Epithelial cell of proximal tubule (primary cell): ENCODE results near the gene ECSCR. TPM values are rescaled to one million over a fixed set of nuclear protein-coding genes. Genes with fewer than 3 reads are reported as not detected.
"Not testable (repeated sequence)": the region's sequence is repeated elsewhere in the genome, so short reads cannot be mapped to it uniquely, and the experiment has no call there.

Experiments used
- DNase-seq: peaks from one replicate; pipeline ENCODE4 v3.0.0-alpha.2; 2011; ENCODE audit warnings: low read depth
- H3K4me3 ChIP-seq: 2 replicates; pipeline ENCODE4 v1.5.1; 2011; ENCODE audit warnings: low read depth, mild to moderate bottlenecking, low read length
- CTCF ChIP-seq: conservative IDR thresholded peaks from 2 replicates; pipeline ENCODE4 v1.5.1; 2012; ENCODE audit warnings: low read depth, mild to moderate bottlenecking, low read length
- total RNA-seq: library from RNA; depleted of rRNA; stranded (reverse); fragments of >200 nt; gene quantifications from 2 replicates; pipeline ENCODE4 v1.2.3, GENCODE V29; 2015

The ECSCR gene
- total RNA-seq, 1 donor from 2014 or later = 0.12 TPM

- no peak for DNase-seq
- no peak for TF ChIP-seq CTCF
- no peak overlapping the region for H3K4me3 ChIP-seq
These were observed 47.2 kb downstream of the ECSCR start for GRCh38 chr5:139415221-139415861.

DNA sequence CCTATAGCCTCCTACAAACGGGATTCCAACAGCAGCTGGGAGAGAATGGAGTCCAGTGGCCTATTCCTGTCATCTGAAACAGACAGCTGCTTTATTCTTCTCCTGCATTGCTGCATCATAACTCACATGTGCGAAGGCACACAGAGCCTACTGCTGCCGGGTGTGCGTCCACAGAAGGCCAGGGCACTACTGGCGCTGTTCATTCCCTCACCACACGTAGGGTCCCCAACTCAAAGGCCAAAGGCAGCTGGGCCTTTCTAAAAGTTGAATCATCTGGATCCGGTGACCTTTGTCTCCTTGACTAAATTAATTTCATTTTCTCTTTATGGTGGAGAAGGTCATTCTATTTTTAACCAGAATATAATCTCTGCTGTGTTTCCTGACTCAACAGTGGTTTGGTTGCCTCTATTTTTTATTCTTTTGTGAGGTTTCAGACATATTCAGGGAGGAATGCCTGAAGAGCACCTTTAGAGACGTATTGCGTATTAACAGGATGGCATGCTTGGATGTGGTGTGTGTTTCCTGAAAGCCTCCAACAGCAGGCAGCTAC is 47.9 kb downstream of the ECSCR start:
- DNase-seq = no peak
- no peak overlapping the region for H3K4me3 ChIP-seq
- TF ChIP-seq CTCF = no peak

GRCh38 chr5:139413963-139414362 is 48.6 kb downstream of the ECSCR start:
- TF ChIP-seq CTCF = no peak
- H3K4me3 ChIP-seq = no peak overlapping the region
- DNase-seq = no peak

DNA sequence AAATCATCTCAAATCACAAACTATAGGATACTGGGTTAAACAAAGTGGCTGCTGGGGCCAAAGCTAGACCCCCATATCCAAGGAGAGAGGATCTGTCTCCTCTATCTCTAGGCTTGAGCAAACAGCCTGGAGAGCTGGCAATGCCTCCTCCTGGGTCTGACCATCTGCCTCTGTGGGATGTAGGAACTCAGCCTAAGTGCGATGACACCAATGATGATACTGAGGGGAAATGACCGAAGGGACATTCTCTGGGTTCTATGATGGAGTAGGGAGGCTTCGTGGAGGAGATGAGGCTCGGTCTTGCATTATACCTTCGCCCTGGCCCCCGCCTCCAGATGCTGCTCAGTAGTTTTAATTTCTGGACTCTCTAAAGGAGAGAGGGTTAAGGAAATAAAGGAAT is 49.4 kb downstream of the ECSCR start:
- H3K4me3 ChIP-seq = no peak overlapping the region
- DNase-seq = no peak
- TF ChIP-seq CTCF = no peak

GRCh38 chr5:139410993-139411828 is 51.3 kb downstream of the ECSCR start:
- TF ChIP-seq CTCF = no peak
- H3K4me3 ChIP-seq = no peak overlapping the region
- DNase-seq = no peak

- no peak for DNase-seq
- TF ChIP-seq CTCF = no peak
These were observed 52.2 kb downstream of the ECSCR start for GRCh38 chr5:139410121-139410992.

GRCh38 chr5:139409116-139409515 is 53.4 kb downstream of the ECSCR start:
- not testable (repeated sequence) for H3K4me3 ChIP-seq, DNase-seq

More at GRCh38 chr5:139410121-139410992, 52.2 kb downstream of the ECSCR start:
- H3K4me3 ChIP-seq = no peak overlapping the region
